ENCODE data around the gene PPP1R13B.

PPP1R13B gene

GRCh38 chr14:103819503-103820307 is 27.7 kb downstream of the PPP1R13B start (continued):
- TF ChIP-seq, protein P1, sequence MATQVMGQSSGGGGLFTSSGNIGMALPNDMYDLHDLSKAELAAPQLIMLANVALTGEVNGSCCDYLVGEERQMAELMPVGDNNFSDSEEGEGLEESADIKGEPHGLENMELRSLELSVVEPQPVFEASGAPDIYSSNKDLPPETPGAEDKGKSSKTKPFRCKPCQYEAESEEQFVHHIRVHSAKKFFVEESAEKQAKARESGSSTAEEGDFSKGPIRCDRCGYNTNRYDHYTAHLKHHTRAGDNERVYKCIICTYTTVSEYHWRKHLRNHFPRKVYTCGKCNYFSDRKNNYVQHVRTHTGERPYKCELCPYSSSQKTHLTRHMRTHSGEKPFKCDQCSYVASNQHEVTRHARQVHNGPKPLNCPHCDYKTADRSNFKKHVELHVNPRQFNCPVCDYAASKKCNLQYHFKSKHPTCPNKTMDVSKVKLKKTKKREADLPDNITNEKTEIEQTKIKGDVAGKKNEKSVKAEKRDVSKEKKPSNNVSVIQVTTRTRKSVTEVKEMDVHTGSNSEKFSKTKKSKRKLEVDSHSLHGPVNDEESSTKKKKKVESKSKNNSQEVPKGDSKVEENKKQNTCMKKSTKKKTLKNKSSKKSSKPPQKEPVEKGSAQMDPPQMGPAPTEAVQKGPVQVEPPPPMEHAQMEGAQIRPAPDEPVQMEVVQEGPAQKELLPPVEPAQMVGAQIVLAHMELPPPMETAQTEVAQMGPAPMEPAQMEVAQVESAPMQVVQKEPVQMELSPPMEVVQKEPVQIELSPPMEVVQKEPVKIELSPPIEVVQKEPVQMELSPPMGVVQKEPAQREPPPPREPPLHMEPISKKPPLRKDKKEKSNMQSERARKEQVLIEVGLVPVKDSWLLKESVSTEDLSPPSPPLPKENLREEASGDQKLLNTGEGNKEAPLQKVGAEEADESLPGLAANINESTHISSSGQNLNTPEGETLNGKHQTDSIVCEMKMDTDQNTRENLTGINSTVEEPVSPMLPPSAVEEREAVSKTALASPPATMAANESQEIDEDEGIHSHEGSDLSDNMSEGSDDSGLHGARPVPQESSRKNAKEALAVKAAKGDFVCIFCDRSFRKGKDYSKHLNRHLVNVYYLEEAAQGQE (tag by site-specific recombination; IDR thresholded peaks at IDR 0.05) = no peak
- TF ChIP-seq ZNF585B (tag by site-specific recombination; IDR thresholded peaks at IDR 0.05) = no peak
- TF ChIP-seq FEZF1 (tag by site-specific recombination; IDR thresholded peaks at IDR 0.05) = peak; percentile 52; the same call in 1 of the 2 replicates
- TF ChIP-seq YY1 (tag by site-specific recombination; IDR thresholded peaks at IDR 0.05) = no peak
- TF ChIP-seq, protein P2, sequence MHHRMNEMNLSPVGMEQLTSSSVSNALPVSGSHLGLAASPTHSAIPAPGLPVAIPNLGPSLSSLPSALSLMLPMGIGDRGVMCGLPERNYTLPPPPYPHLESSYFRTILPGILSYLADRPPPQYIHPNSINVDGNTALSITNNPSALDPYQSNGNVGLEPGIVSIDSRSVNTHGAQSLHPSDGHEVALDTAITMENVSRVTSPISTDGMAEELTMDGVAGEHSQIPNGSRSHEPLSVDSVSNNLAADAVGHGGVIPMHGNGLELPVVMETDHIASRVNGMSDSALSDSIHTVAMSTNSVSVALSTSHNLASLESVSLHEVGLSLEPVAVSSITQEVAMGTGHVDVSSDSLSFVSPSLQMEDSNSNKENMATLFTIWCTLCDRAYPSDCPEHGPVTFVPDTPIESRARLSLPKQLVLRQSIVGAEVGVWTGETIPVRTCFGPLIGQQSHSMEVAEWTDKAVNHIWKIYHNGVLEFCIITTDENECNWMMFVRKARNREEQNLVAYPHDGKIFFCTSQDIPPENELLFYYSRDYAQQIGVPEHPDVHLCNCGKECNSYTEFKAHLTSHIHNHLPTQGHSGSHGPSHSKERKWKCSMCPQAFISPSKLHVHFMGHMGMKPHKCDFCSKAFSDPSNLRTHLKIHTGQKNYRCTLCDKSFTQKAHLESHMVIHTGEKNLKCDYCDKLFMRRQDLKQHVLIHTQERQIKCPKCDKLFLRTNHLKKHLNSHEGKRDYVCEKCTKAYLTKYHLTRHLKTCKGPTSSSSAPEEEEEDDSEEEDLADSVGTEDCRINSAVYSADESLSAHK (tag by site-specific recombination; IDR thresholded peaks at IDR 0.05) = no peak
- no peak for TF ChIP-seq ZNF76 (tag by site-specific recombination; IDR thresholded peaks at IDR 0.05; ENCODE audit: borderline replicate concordance, low read depth)
- TF ChIP-seq ZNF600 (tag by site-specific recombination; IDR thresholded peaks at IDR 0.05) = peak; percentile 81
- peak; percentile 57 for TF ChIP-seq SCRT2 (tag by site-specific recombination; IDR thresholded peaks at IDR 0.05)
- TF ChIP-seq KLF1 (tag by site-specific recombination; IDR thresholded peaks at IDR 0.05) = peak; percentile 83
- TF ChIP-seq, protein P3, sequence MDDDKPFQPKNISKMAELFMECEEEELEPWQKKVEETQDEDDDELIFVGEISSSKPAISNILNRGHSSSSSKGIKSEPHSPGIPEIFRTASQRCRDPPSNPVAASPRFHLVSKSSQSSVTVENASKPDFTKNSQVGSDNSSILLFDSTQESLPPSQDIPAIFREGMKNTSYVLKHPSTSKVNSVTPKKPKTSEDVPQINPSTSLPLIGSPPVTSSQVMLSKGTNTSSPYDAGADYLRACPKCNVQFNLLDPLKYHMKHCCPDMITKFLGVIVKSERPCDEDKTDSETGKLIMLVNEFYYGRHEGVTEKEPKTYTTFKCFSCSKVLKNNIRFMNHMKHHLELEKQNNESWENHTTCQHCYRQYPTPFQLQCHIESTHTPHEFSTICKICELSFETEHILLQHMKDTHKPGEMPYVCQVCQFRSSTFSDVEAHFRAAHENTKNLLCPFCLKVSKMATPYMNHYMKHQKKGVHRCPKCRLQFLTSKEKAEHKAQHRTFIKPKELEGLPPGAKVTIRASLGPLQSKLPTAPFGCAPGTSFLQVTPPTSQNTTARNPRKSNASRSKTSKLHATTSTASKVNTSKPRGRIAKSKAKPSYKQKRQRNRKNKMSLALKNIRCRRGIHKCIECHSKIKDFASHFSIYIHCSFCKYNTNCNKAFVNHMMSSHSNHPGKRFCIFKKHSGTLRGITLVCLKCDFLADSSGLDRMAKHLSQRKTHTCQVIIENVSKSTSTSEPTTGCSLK (tag by site-specific recombination; IDR thresholded peaks at IDR 0.05) = no peak
- TF ChIP-seq ZNF626 (tag by site-specific recombination; IDR thresholded peaks at IDR 0.05) = no peak
- TF ChIP-seq, protein P4, sequence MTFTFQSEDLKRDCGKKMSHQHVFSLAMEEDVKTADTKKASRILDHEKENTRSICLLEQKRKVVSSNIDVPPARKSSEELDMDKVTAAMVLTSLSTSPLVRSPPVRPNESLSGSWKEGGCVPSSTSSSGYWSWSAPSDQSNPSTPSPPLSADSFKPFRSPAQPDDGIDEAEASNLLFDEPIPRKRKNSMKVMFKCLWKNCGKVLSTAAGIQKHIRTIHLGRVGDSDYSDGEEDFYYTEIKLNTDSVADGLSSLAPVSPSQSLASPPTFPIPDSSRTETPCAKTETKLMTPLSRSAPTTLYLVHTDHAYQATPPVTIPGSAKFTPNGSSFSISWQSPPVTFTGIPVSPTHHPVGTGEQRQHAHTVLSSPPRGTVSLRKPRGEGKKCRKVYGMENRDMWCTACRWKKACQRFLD (tag by site-specific recombination; IDR thresholded peaks at IDR 0.05) = no peak
- TF ChIP-seq ZNF530 (tag by site-specific recombination; IDR thresholded peaks at IDR 0.05; ENCODE audit: low read depth) = no peak
- no peak for TF ChIP-seq BCL6B (tag by site-specific recombination; IDR thresholded peaks at IDR 0.05)
- TF ChIP-seq ZBTB1 (tag by site-specific recombination; IDR thresholded peaks at IDR 0.05) = no peak
- TF ChIP-seq ZNF223 (tag by site-specific recombination; IDR thresholded peaks at IDR 0.05) = 0 out of 2 replicates have a peak, but pooled peaks have one; percentile 4
- TF ChIP-seq GFI1B (tag by site-specific recombination; IDR thresholded peaks at IDR 0.05) = no peak
- TF ChIP-seq, protein P5, sequence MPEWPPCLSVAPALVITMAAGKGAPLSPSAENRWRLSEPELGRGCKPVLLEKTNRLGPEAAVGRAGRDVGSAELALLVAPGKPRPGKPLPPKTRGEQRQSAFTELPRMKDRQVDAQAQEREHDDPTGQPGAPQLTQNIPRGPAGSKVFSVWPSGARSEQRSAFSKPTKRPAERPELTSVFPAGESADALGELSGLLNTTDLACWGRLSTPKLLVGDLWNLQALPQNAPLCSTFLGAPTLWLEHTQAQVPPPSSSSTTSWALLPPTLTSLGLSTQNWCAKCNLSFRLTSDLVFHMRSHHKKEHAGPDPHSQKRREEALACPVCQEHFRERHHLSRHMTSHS (tag by site-specific recombination; IDR thresholded peaks at IDR 0.05) = no peak
- no peak for TF ChIP-seq ZNF350 (tag by site-specific recombination; IDR thresholded peaks at IDR 0.05)
- TF ChIP-seq ZNF560 (tag by site-specific recombination; IDR thresholded peaks at IDR 0.05; ENCODE audit: borderline replicate concordance) = no peak
- TF ChIP-seq ZNF266 (tag by site-specific recombination; IDR thresholded peaks at IDR 0.05; ENCODE audit: low read depth) = no peak
- TF ChIP-seq ZNF621 (tag by site-specific recombination; IDR thresholded peaks at IDR 0.05) = no peak
- no peak for TF ChIP-seq ZNF664 (tag by site-specific recombination; IDR thresholded peaks at IDR 0.05)
- TF ChIP-seq YY2 (tag by site-specific recombination; IDR thresholded peaks at IDR 0.05) = no peak
- TF ChIP-seq KLF7 (tag by site-specific recombination; IDR thresholded peaks at IDR 0.05; ENCODE audit: borderline replicate concordance) = no peak; the same call in 1 of the 2 replicates
- no peak for TF ChIP-seq ZNF513 (tag by site-specific recombination; IDR thresholded peaks at IDR 0.05)
- peak; percentile 29; the same call in 1 of the 2 replicates for TF ChIP-seq ZNF629 (tag by site-specific recombination; IDR thresholded peaks at IDR 0.05)

All from HEK293 (cell line).